ENCODE data around the gene SLC25A1. TPM values are rescaled to one million over a fixed set of nuclear protein-coding genes. Genes with fewer than 3 reads are reported as not detected.

SLC25A1 gene
- total and polyA plus RNA-seq, 4 donors = 36.3 to 95.8 (median 48.6) TPM

DNA sequence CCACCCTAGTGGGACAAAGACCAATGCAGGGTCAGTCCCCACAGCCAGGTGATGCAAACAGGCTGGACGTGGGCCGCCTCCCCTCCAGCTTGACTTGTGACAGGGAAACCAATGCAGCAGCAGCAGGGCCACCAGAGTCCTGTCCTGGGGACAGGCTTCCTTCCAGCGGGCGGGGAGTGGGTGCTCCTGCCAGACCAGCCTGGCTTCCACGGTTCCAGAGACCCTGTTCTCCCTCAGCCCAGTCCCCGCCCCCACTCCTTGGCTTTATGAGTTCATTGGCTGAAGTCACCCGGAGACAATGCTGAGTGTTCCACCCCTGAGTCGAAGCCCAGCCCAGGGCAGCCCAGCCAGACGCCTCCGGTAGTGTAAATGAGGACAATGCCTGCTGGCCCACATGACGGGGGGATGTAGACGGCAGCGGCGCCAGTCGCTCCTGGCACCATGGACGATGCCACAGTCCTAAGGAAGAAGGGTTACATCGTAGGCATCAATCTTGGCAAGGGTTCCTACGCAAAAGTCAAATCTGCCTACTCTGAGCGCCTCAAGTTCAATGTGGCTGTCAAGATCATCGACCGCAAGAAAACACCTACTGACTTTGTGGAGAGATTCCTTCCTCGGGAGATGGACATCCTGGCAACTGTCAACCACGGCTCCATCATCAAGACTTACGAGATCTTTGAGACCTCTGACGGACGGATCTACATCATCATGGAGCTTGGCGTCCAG is 47.4 kb downstream of the SLC25A1 start, which contains the start of gene TSSK2:
TSS of gene TSSK2 (plus strand) at position 350 of the 726 bp plus-strand sequence. CDS start at position 442, 92 bp downstream.
- Histone ChIP-seq H3K4me3 (no peak within 1 kb of the TSS), H3K36me3 (ENCODE audit: control insufficient read depth in 4 of 4, insufficient read depth in 4 of 4, low read length in 4 of 4) (peaks cover 4 to 33% (median 9%) of the 10 kb centered on the region in 4 donors), H3K9ac (ENCODE audit: insufficient read depth in 1 of 2, low read length in 2 of 2) (no peak within 1 kb of the TSS), H3K27me3 (ENCODE audit: control insufficient read depth in 3 of 3, insufficient read depth in 3 of 3, low read length in 2 of 3) (no peaks in the 10 kb centered on the region), H3K9me3 (ENCODE audit: control insufficient read depth in 4 of 4, insufficient read depth in 3 of 4, low read length in 3 of 4) (no peaks in the 10 kb centered on the region), H3K4me1 (ENCODE audit: control insufficient read depth in 5 of 5, insufficient read depth in 5 of 5, low read length in 5 of 5) (no peaks in the 10 kb centered on the region), H3K27ac (ENCODE audit: low read depth in 1 of 2, low read length in 1 of 2) (no peak within 1 kb of the TSS)
- ATAC-seq (ENCODE audit: insufficient read depth, low FRiP score) (no peak), DNase-seq (no peak)
- 90 to 95% methylated on average over 27 of the region's 27 CpGs for WGBS, 2 donors
- TF ChIP-seq, protein P1, sequence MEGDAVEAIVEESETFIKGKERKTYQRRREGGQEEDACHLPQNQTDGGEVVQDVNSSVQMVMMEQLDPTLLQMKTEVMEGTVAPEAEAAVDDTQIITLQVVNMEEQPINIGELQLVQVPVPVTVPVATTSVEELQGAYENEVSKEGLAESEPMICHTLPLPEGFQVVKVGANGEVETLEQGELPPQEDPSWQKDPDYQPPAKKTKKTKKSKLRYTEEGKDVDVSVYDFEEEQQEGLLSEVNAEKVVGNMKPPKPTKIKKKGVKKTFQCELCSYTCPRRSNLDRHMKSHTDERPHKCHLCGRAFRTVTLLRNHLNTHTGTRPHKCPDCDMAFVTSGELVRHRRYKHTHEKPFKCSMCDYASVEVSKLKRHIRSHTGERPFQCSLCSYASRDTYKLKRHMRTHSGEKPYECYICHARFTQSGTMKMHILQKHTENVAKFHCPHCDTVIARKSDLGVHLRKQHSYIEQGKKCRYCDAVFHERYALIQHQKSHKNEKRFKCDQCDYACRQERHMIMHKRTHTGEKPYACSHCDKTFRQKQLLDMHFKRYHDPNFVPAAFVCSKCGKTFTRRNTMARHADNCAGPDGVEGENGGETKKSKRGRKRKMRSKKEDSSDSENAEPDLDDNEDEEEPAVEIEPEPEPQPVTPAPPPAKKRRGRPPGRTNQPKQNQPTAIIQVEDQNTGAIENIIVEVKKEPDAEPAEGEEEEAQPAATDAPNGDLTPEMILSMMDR (IDR thresholded peaks at IDR 0.05; ENCODE audit: control extremely low read depth, extremely low read depth) = no peak

DNA sequence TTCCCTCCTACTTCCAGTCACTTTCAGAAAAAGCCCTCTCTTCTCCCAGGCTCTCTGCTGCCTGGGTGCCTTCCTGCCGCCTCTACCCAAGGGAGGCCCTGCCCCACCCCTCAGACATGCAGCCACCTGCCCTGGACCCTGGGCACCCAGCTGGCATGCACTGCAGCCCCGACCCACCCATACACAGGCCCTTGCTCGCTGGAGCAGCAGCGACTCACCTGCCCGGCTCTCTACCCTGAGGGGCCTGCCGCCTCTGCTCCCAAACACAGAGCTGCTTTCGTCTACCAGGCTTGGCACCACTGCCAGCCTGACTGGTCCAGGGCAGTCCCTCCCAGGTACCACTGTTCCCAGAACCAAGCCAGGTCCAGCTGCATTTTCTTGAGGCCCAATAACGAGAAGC is 48.7 kb downstream of the SLC25A1 start:
- no peak for DNase-seq
- no peaks in the 10 kb centered on the region for H3K4me1 ChIP-seq (ENCODE audit: control insufficient read depth in 5 of 5, insufficient read depth in 5 of 5, low read length in 5 of 5)
- 84 to 90% methylated on average over 8 of the region's 8 CpGs for WGBS, 2 donors

GRCh38 chr22:19128946-19129727 is 49.4 kb downstream of the SLC25A1 start:
- Histone ChIP-seq H3K9ac (ENCODE audit: insufficient read depth in 1 of 2, low read length in 2 of 2) (no peak overlapping the region), H3K36me3 (ENCODE audit: control insufficient read depth in 4 of 4, insufficient read depth in 4 of 4, low read length in 4 of 4) (peaks cover 0 to 22% (median 7%) of the 10 kb centered on the region in 4 donors), H3K27ac (ENCODE audit: low read depth in 1 of 2, low read length in 1 of 2) (no peak overlapping the region), H3K4me1 (ENCODE audit: control insufficient read depth in 5 of 5, insufficient read depth in 5 of 5, low read length in 5 of 5) (no peaks in the 10 kb centered on the region), H3K27me3 (ENCODE audit: control insufficient read depth in 3 of 3, insufficient read depth in 3 of 3, low read length in 2 of 3) (no peaks in the 10 kb centered on the region), H3K4me3 (no peak overlapping the region), H3K9me3 (ENCODE audit: control insufficient read depth in 4 of 4, insufficient read depth in 3 of 4, low read length in 3 of 4) (no peaks in the 10 kb centered on the region)
- ATAC-seq (ENCODE audit: insufficient read depth, low FRiP score) = no peak
- no peak for DNase-seq
- TF ChIP-seq, protein P1 (IDR thresholded peaks at IDR 0.05; ENCODE audit: control extremely low read depth, extremely low read depth) = no peak
- WGBS, 2 donors = 87 to 90% methylated on average over 7 of the region's 7 CpGs

More for the DNA sequence above, 48.7 kb downstream of the SLC25A1 start:
- Histone ChIP-seq H3K27ac (ENCODE audit: low read depth in 1 of 2, low read length in 1 of 2) (no peak overlapping the region), H3K27me3 (ENCODE audit: control insufficient read depth in 3 of 3, insufficient read depth in 3 of 3, low read length in 2 of 3) (no peaks in the 10 kb centered on the region), H3K9me3 (ENCODE audit: control insufficient read depth in 4 of 4, insufficient read depth in 3 of 4, low read length in 3 of 4) (no peaks in the 10 kb centered on the region), H3K9ac (ENCODE audit: insufficient read depth in 1 of 2, low read length in 2 of 2) (no peak overlapping the region), H3K4me3 (no peak overlapping the region), H3K36me3 (ENCODE audit: control insufficient read depth in 4 of 4, insufficient read depth in 4 of 4, low read length in 4 of 4) (peaks cover 0 to 29% (median 9%) of the 10 kb centered on the region in 4 donors)
- TF ChIP-seq, protein P1 (IDR thresholded peaks at IDR 0.05; ENCODE audit: control extremely low read depth, extremely low read depth) = no peak
- ATAC-seq (ENCODE audit: insufficient read depth, low FRiP score) = no peak

All from lung (tissue), 12 donors.